Suppressor macrophage treated with lipopolysaccharide for 4 hours (primary cell): ENCODE data around the gene LARGE1.
"Not testable (repeated sequence)": the region's sequence is repeated elsewhere in the genome, so short reads cannot be mapped to it uniquely, and the experiment has no call there.

Experiments
- DNase-seq: peaks from one replicate; pipeline ENCODE4 v3.0.0-alpha.2; 2020

LARGE1 gene

GRCh38 chr22:33400061-33400840 is 520.0 kb downstream of the LARGE1 start:
- no peak for DNase-seq

DNA sequence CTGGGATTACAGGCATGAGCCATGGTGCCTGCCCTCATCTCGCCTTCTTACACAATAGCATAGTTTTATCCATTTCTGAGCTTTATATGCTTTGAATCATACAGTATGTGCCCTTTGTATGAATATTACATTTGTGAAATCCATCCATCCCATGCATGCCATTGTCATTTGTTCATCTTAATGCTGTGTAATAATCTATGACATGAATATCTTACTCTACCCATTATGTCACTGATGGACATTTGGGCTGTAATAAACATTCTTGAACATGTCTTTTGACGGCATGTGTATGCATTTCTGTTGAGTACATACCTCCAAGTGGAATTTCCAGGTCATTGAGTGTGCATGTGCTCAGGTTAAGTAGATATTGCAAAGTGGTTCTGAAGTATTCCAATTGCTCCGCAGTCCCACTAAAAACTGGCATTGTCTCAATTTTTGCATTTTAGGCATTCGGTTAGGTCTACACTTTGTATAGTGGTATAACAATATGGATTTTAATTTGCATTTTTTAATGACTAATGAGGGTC is 522.8 kb downstream of the LARGE1 start:
- no peak for DNase-seq

DNA sequence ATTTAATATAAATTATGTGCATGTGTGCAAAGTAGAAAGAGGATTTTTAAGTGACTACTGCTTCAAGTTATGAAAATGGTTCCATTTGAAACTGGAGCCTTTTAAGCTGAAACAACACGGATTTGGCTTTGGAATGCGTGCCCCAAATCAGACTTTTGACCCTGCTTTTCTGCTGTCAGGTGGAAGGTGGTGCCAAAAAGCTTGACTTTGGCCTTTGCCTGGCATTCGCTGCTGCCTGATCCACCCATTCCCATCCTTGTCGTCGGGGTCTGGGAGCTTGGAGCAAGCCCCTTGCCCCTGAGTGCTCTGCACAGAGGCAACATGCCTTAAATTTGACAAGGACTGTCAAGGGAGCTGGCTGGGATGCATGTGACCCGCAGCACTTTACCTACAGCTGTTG is 526.8 kb downstream of the LARGE1 start:
- no peak for DNase-seq

GRCh38 chr22:33391298-33391697 is 529.0 kb downstream of the LARGE1 start:
- no peak for DNase-seq

DNA sequence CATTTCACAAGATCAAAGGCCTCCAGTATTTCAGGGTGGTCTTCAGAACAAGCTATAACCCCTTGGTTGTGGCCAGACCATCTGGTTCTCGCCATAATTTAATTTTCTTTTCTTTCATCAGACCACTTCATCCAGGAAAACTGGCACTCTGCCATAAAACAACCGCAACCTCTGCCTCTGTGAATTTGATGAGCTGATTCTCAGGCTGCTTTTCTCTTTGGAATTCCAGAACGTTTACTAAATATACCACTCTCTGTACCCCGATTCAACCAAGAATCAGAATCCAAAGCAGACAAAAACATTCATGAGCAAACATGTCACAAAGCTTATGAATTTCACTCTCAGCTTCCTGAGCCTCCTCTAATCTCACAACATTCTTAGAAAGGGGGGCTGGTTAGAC is 530.3 kb downstream of the LARGE1 start:
- no peak for DNase-seq

DNA sequence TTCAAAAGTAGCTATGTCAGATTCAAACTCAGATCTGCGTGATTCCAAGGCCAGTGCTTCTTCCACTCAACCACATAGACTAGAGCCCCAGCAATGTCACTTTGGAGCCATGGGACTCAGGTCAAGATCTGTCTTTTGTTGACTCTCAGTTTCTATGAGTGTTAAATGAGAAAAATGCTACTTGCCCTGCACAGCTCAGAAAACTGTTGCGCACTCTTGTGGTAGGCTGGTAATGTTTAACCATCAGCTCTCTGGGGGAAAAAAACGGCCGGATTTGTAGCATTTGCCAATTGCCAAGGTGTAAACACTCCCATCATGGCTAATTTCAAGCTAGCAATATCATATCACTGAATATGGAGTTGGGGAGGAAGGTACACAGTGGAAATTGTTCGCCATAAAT is 534.0 kb downstream of the LARGE1 start:
- DNase-seq, result no peak

DNA sequence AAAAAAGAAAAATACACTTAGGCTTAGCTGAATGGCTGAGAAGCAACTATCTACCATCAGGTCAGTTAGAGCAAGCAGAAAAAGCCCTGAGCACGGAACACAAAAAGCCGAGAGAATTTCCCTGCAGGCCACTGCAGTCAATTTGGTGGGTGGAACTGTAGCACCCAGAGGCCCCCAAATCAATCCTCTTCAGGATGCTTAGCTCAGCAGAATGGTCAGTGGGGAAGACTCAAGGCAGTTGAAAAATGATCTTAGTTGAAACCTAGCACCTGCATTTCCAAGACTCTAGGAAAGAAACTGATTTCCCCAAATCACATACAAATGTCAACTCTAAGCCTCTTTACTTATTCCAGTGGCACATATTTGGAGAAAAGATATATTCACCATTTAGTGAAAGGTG is 534.7 kb downstream of the LARGE1 start:
- DNase-seq, result no peak

DNA sequence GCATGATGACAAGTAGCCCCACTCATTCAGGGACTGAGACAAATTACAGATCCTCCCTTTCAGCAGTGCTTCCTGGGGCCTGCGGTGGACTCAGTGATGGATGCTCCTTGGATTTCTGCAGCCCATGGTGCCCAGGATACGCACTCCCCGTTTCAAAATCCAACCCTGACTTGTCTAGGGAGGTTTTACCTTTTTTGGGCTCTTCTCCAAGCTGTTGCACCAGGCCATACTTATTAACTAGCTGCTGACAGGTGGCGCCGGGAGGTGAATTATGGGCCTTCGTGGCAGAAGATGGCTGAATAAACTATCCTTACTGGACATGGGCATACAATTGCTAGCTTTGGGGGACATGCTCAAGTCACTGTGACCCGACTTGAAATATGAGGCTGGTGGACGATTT is 537.8 kb downstream of the LARGE1 start:
- DNase-seq, result no peak

- DNase-seq, result no peak
Measured at GRCh38 chr22:33381531-33382406, 538.5 kb downstream of the LARGE1 start.

- DNase-seq, result no peak
Measured at GRCh38 chr22:33380789-33381530, 539.3 kb downstream of the LARGE1 start.

DNA sequence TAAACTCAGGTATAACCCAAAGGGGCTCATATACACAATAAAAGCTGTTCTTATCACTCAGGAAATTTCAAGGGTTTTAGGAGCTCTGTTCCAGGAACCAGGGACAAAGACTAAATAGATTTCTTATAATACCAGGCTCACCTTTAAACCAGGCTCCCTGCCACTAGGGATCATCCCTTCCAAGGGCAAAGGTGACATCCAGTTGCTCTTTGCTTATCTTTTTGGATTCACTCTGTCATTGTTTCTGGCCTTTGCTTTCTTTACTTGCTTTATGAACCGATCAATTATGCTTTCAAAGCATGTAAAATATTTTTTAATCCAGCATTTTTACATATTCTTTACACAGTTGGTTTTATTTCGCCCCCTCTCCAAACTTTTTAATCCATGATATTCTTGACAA is 540.4 kb downstream of the LARGE1 start:
- DNase-seq, result no peak

- DNase-seq, result no peak
Measured at GRCh38 chr22:33372875-33373274, 547.4 kb downstream of the LARGE1 start.

GRCh38 chr22:33363256-33363655 is 557.0 kb downstream of the LARGE1 start:
- DNase-seq, result not testable (repeated sequence)

- no peak for DNase-seq
Measured at GRCh38 chr22:33362702-33363101, 557.6 kb downstream of the LARGE1 start.

GRCh38 chr22:33361581-33361980 is 558.7 kb downstream of the LARGE1 start:
- no peak for DNase-seq

GRCh38 chr22:33357981-33358399 is 562.3 kb downstream of the LARGE1 start:
- no peak for DNase-seq

GRCh38 chr22:33354928-33355327 is 565.3 kb downstream of the LARGE1 start:
- no peak for DNase-seq

DNA sequence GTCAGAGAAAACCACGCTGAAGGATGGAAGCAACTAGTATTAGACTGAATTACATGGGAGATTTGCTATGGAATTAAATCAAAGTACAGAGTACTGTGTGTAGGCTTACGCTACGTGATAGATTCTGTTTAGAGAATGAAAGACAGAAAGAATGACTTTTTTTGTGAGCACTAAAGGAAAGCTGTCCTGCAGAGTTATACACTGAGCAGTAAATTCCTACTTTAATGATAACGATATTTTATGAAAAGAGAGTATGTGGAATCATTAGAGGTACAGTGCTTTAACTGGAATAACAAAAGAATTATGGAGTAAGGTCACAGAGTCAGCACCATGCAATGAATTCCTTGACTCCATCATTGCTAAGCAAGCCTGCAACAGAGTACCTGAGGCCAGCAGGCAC is 566.8 kb downstream of the LARGE1 start:
- no peak for DNase-seq

GRCh38 chr22:33352768-33353167 is 567.5 kb downstream of the LARGE1 start:
- DNase-seq, result no peak

- DNase-seq, result no peak
Measured at GRCh38 chr22:33350961-33351360, 569.3 kb downstream of the LARGE1 start.

GRCh38 chr22:33350491-33350890 is 569.8 kb downstream of the LARGE1 start:
- no peak for DNase-seq

DNA sequence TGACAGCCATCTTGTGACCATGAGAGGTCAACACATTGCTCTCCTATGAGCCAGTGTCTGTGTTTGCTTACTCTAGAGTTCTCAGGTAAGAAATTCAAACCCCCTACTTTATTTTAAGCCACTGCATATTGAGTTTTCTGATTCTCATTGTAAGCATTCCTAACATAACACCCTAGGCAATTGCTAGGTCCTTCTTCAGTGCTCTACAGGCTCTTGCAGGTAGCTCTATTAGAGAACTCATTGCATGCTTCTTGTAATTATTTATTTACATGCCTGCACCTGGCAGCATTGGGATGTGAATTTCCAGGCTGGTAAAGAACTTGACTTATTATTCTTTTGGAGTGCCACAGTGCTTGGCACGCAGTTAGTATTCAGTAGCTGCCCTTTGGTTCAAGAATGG is 573.3 kb downstream of the LARGE1 start:
- no peak for DNase-seq

DNA sequence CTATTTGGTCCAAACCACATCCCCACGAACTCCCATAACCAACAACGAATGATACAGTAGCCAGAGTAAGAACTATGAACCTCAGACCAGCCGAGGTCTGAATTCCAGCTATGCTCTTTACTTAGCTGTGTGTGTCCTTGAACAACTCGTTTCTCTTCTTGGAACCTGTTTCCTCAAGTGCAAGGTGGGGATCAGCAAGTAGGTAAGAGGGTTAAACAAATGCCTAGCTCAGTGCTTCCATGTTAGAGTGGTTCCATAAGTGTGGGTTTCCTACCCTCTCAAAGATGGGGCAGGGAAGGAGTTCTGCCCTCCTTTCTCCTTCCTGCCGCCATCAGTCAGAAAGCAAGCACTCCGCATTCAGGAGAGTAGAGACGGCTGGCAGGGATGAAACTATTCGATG is 578.7 kb downstream of the LARGE1 start:
- no peak for DNase-seq
